K562 (cell line): ENCODE measurements around the gene KMT5C. TPM values are rescaled to one million over a fixed set of nuclear protein-coding genes. Genes with fewer than 3 reads are reported as not detected.
A peak's percentile ranks its signal among the peaks of the same experiment; 100 is the strongest.

Source experiments
- ARID1B ChIP-seq: fragments of 450-650 bp; IDR thresholded peaks from 2 replicates; pipeline ENCODE4 v1.6.1; 2016; ENCODE audit warnings: antibody characterized with exemption, mild to moderate bottlenecking, inconsistent platforms
- CBX1 ChIP-seq: sonication (generic); IDR thresholded peaks from 2 replicates; pipeline ENCODE4 v1.6.1; 2016; ENCODE audit warnings: antibody characterized with exemption, low read depth, mild to moderate bottlenecking
- CTBP1 ChIP-seq: fragments of 450-650 bp; IDR thresholded peaks from 2 replicates; pipeline ENCODE4 v1.6.1; 2016; ENCODE audit warnings: borderline replicate concordance
- IRF2 ChIP-seq: sonication (generic); formaldehyde crosslinking; IDR thresholded peaks from 2 replicates; pipeline ENCODE4 v1.8.1; 2022; ENCODE audit warnings: mild to moderate bottlenecking, missing genetic modification reagents
- JUN ChIP-seq, 2 experiments: sonication (generic) in 1 of 2; formaldehyde crosslinking in 1 of 2; IDR thresholded peaks; 2 replicates each; pipeline versions ENCODE4 v1.6.1 to v1.8.0; 2012 to 2022; ENCODE audit warnings: borderline replicate concordance in 2 of 2, mild to moderate bottlenecking in 2 of 2, improper control_type of control experiment in 1 of 2, low read depth in 1 of 2, low read length in 1 of 2, missing genetic modification reagents in 1 of 2
- KLF13 ChIP-seq: fragments of 450-650 bp; IDR thresholded peaks from 2 replicates; pipeline ENCODE4 v1.6.1; 2016; ENCODE audit warnings: missing genetic modification characterization, low read depth, mild to moderate bottlenecking, missing compliant biosample characterization, moderate library complexity, borderline replicate concordance
- LARP7 ChIP-seq: fragments of 450-650 bp; IDR thresholded peaks from 2 replicates; pipeline ENCODE4 v1.6.1; 2016
- NCOA6 ChIP-seq: fragments of 450-650 bp; IDR thresholded peaks from 2 replicates; pipeline ENCODE4 v1.6.1; 2017; ENCODE audit warnings: mild to moderate bottlenecking
- NR4A1 ChIP-seq, 2 experiments: fragments of 250-450 bp in 1 of 2; fragments of 450-650 bp in 1 of 2; sonication (Bioruptor Pico) in 1 of 2; IDR thresholded peaks; 2 replicates each; pipeline versions ENCODE4 v1.4.0 to v1.6.1; 2016 to 2020; ENCODE audit warnings: mild to moderate bottlenecking in 2 of 2, missing compliant biosample characterization in 1 of 2, missing genetic modification characterization in 1 of 2, moderate library complexity in 1 of 2
- PTBP1 ChIP-seq: fragments of 200-400 bp; formaldehyde crosslinking; IDR thresholded peaks from 2 replicates; pipeline ENCODE4 v1.6.1; 2017; ENCODE audit warnings: low read depth, low read length
- RAD21 ChIP-seq, 2 experiments: fragments of 250-450 bp in 1 of 2; fragments of 450-650 bp in 1 of 2; sonication (Bioruptor Pico) in 1 of 2; formaldehyde crosslinking in 1 of 2; IDR thresholded peaks in 1 of 2; conservative IDR thresholded peaks in 1 of 2; 2 replicates each; pipeline versions ENCODE4 v1.4.0 to v1.8.0; 2020 to 2022; ENCODE audit warnings: mild to moderate bottlenecking in 2 of 2, moderate library complexity in 1 of 2
- RBM34 ChIP-seq: fragments of 200-400 bp; formaldehyde crosslinking; IDR thresholded peaks from 2 replicates; pipeline ENCODE4 v1.6.1; 2018; ENCODE audit warnings: low read length, borderline replicate concordance; ENCODE audit not compliant: insufficient read depth
- SIN3B ChIP-seq: fragments of 450-650 bp; IDR thresholded peaks from 2 replicates; pipeline ENCODE4 v1.6.1; 2017; ENCODE audit warnings: low read depth, mild to moderate bottlenecking, moderate library complexity
- SMARCB1 ChIP-seq: IDR thresholded peaks from 2 replicates; pipeline ENCODE4 v1.6.1; 2011; ENCODE audit warnings: improper control_type of control experiment, low read depth; ENCODE audit not compliant: insufficient read length
- SMARCE1 ChIP-seq: fragments of 450-650 bp; IDR thresholded peaks from 2 replicates; pipeline ENCODE4 v1.7.1; 2016; ENCODE audit warnings: mild to moderate bottlenecking
- TAF9B ChIP-seq: fragments of 450-650 bp; IDR thresholded peaks from 2 replicates; pipeline ENCODE4 v1.6.1; 2018; ENCODE audit warnings: mild to moderate bottlenecking; ENCODE audit not compliant: partially characterized antibody
- TRIM28 ChIP-seq: fragments of 450-650 bp; IDR thresholded peaks from 2 replicates; pipeline ENCODE4 v1.6.1; 2017
- XRCC5 ChIP-seq: fragments of 200-400 bp; formaldehyde crosslinking; IDR thresholded peaks from 2 replicates; pipeline ENCODE4 v1.6.1; 2017; ENCODE audit warnings: low read depth, mild to moderate bottlenecking, low read length
- ZBED1 ChIP-seq: IDR thresholded peaks from 2 replicates; pipeline ENCODE4 v1.6.1; 2014
- ZEB2 ChIP-seq: fragments of 450-650 bp; IDR thresholded peaks from 2 replicates; pipeline ENCODE4 v1.6.1; 2016
- ZKSCAN3 ChIP-seq: fragments of 250-450 bp; sonication (Bioruptor Pico); IDR thresholded peaks from 2 replicates; pipeline ENCODE4 v1.4.0; 2020
- ZNF174 ChIP-seq: fragments of 250-450 bp; sonication (Bioruptor Pico); IDR thresholded peaks from 2 replicates; pipeline ENCODE4 v1.4.0; 2020; ENCODE audit warnings: mild to moderate bottlenecking
- ZNF232 ChIP-seq: sonication (generic); formaldehyde crosslinking; IDR thresholded peaks from 2 replicates; pipeline ENCODE4 v1.8.0; 2022; ENCODE audit warnings: mild to moderate bottlenecking, missing genetic modification reagents
- polyA plus RNA-seq, 8 experiments: library from polyadenylated mRNA; depleted of rRNA in 4 of 8; stranded (reverse) in 5 of 8; unstranded in 3 of 8; fragments of >200 nt; fragmentation: Nextera tagmentation in 2 of 8; fragmentation: Illumina TruSeq in 1 of 8; extraction: Ambion mirVana in 2 of 8; extraction: Trizol in 1 of 8; gene quantifications; 2 replicates each; pipeline versions ENCODE4 v1.2.1 to v1.2.3, GENCODE V29; 2011 to 2014; ENCODE audit warnings: inconsistent platforms in 1 of 8, missing spikeins in 1 of 8
- total RNA-seq, 7 experiments: library from RNA; depleted of rRNA in 6 of 7; stranded (reverse); fragments of >200 nt in 6 of 7; fragmentation: Illumina TruSeq in 2 of 7; extraction: Trizol in 2 of 7; gene quantifications; 2 replicates each; pipeline versions ENCODE4 v1.2.1 to v1.2.3, GENCODE V29; 2011 to 2021; ENCODE audit warnings: low replicate concordance in 1 of 7
- TF ChIP-seq, protein P1 (sequence below): fragments of 250-450 bp; sonication (Bioruptor Pico); IDR thresholded peaks from 2 replicates; pipeline ENCODE4 v1.4.0; 2020; ENCODE audit warnings: mild to moderate bottlenecking, moderate library complexity, borderline replicate concordance
- TF ChIP-seq, protein P2 (sequence below): fragments of 450-650 bp; IDR thresholded peaks from 2 replicates; pipeline ENCODE4 v1.6.1; 2017; ENCODE audit warnings: antibody characterized with exemption

KMT5C gene
- total and polyA plus RNA-seq, 9 of the 15 experiments (the other 6 are each of a cell fraction or from before 2014, with no cell fraction given) = 0.15 to 53.5 (median 16.6) TPM

DNA sequence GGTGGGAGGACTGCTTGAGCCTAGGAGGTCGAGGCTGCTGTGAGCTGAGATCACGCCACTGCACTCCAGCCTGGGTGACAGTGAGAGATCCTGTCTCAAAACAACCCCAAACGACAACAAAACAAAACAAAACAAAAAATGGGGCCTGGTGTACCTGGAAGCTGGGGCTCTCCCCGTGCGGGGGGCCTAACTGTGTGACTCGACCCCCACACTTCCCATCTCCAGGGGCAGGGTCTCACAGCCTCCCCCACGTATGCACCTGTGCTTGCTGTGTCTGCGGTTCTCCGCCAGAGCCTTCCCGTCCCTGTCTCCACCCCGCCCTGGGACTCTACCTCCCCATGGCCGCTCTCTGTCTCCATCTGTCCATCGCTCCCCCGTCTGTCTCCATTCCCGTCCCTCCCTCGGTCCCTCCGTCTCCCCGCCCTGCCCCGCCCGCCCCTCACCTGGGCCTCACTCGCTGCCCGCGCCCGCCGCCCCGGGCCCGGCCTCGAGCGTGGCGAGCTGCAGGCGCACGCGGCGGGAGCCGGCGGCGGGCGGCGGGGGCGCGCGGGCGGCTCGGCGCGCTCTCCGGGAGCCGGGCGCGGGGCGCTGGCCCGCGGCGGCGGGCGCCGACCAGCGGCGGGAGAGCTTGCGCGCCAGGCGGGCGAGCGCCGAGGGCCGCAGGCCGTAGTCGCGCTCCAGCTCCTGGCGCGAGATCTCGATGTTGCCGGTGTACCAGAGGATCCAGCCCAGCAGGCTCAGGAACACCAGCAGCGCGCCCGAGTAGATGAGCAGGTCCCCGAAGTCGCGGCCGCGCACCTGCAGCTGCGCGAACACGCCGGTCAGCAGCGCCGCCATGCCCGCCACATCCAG lies 43.8 kb downstream of the KMT5C start (continued):
- TF ChIP-seq PTBP1 (no peak), CTBP1 (peak; percentile 87), ZEB2 (no peak), CBX1 (0 out of 2 replicates have a peak, but pooled peaks have one; percentile 6), ARID1B (no peak), NR4A1 (CRISPR knock-in tag; IDR thresholded peaks at IDR 0.05) (0 out of 2 replicates have a peak, but pooled peaks have one; percentile 18), NR4A1 (tag; IDR thresholded peaks at IDR 0.05) (no peak), RBM34 (no peak), ZBED1 (no peak), IRF2 (CRISPR knock-in tag) (no peak), TAF9B (no peak), SMARCE1 (0 out of 2 replicates have a peak, but pooled peaks have one; percentile 37), KLF13 (tag) (no peak), RAD21 (CRISPR knock-in tag; conservative IDR thresholded peaks at IDR 0.05 in 1 of 2, IDR thresholded peaks at IDR 0.05 in 1 of 2) (peak; percentile 9 to 44; a peak in 2 of 4 replicates), SMARCB1 (no peak), SIN3B (peak; percentile 67; the same call in 1 of the 2 replicates), NCOA6 (no peak), ZNF174 (CRISPR knock-in tag) (no peak), TRIM28 (no peak), JUN (IDR thresholded peaks at IDR 0.05; ENCODE audit: borderline replicate concordance, low read depth, low read length) (no peak), JUN (CRISPR knock-in tag; IDR thresholded peaks at IDR 0.05; ENCODE audit: borderline replicate concordance) (no peak), ZNF232 (CRISPR knock-in tag) (no peak), XRCC5 (no peak), LARP7 (0 out of 2 replicates have a peak, but pooled peaks have one; percentile 21), ZKSCAN3 (CRISPR knock-in tag) (no peak)
- TF ChIP-seq, protein P1, sequence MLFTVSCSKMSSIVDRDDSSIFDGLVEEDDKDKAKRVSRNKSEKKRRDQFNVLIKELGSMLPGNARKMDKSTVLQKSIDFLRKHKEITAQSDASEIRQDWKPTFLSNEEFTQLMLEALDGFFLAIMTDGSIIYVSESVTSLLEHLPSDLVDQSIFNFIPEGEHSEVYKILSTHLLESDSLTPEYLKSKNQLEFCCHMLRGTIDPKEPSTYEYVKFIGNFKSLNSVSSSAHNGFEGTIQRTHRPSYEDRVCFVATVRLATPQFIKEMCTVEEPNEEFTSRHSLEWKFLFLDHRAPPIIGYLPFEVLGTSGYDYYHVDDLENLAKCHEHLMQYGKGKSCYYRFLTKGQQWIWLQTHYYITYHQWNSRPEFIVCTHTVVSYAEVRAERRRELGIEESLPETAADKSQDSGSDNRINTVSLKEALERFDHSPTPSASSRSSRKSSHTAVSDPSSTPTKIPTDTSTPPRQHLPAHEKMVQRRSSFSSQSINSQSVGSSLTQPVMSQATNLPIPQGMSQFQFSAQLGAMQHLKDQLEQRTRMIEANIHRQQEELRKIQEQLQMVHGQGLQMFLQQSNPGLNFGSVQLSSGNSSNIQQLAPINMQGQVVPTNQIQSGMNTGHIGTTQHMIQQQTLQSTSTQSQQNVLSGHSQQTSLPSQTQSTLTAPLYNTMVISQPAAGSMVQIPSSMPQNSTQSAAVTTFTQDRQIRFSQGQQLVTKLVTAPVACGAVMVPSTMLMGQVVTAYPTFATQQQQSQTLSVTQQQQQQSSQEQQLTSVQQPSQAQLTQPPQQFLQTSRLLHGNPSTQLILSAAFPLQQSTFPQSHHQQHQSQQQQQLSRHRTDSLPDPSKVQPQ = no peak
- TF ChIP-seq, protein P2, sequence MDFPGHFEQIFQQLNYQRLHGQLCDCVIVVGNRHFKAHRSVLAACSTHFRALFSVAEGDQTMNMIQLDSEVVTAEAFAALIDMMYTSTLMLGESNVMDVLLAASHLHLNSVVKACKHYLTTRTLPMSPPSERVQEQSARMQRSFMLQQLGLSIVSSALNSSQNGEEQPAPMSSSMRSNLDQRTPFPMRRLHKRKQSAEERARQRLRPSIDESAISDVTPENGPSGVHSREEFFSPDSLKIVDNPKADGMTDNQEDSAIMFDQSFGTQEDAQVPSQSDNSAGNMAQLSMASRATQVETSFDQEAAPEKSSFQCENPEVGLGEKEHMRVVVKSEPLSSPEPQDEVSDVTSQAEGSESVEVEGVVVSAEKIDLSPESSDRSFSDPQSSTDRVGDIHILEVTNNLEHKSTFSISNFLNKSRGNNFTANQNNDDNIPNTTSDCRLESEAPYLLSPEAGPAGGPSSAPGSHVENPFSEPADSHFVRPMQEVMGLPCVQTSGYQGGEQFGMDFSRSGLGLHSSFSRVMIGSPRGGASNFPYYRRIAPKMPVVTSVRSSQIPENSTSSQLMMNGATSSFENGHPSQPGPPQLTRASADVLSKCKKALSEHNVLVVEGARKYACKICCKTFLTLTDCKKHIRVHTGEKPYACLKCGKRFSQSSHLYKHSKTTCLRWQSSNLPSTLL = no peak
